Measurements from ENCODE around the gene TTLL13. TPM values are rescaled to one million over a fixed set of nuclear protein-coding genes. Genes with fewer than 3 reads are reported as not detected.

TTLL13 gene
- polyA plus RNA-seq, 1 donor from 2014 or later, result 0.33 TPM

DNA sequence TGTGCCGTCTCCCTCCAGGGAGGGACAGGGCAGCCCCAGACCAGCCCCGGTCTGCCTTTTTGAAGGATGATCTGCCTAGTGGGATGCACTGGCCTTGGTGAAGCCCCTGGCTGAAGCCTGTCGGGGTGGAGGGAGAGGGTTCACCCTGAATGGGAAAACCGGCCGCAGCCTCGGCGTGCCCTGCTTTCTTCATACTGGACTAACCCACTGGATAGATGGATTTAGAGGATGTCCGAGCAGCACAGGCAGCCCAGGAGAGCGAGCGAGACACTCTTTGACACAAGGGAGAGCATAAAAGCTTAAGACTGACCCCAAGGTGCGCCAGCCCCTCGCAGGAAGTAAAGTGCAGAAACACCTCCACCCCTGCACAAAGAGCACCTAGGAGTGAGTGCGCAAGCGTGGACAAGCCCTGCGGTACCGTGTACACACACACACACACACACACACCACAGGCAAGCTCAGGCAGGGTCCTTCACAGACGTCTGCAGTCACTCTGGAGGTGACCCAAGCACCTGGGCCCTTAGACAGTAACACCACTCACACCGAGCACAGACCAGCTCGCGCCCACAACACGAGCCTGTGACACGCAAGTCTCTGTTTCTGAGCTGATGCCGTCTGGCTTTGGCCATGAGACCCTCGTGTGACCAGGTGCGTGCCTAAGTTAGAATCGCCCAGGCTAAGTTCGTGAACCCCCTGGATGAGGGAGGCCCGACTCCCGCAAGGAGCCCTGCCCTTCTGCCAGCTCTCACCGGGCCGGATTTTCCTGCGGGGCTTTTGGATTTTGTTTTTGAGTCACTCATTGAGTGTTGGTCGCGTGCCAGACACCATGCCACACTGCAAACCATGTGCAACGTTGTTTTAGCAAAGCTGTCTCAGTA lies 36.9 kb upstream of the TTLL13 start:
- Histone ChIP-seq H4K20me1 (ENCODE audit: insufficient read depth) (no peaks in the 10 kb centered on the region), H3K4me3 (ENCODE audit: low read length) (no peak overlapping the region), H3K36me3 (ENCODE audit: insufficient read depth, low read length) (no peaks in the 10 kb centered on the region), H3K9me3 (ENCODE audit: low read length) (no peaks in the 10 kb centered on the region), H3K4me2 (ENCODE audit: low read length) (no peak overlapping the region), H3K79me2 (replicated peaks; ENCODE audit: insufficient read depth, low read length) (peaks cover 9% of the 10 kb centered on the region), H2AFZ (ENCODE audit: low read depth, low read length) (no peak overlapping the region), H3K27me3 (ENCODE audit: insufficient read depth, low read depth, low read length) (no peaks in the 10 kb centered on the region), H3K9me2 (ENCODE audit: insufficient read depth, low read length) (no peaks in the 10 kb centered on the region), H3F3A (ENCODE audit: insufficient read depth, low read length, poor library complexity, severe bottlenecking) (no peaks in the 10 kb centered on the region), H3K27ac (ENCODE audit: low read length) (no peak overlapping the region), H3K9ac (ENCODE audit: low read length) (no peak overlapping the region)
- TF ChIP-seq MXI1 (conservative IDR thresholded peaks at IDR 0.05; ENCODE audit: poor library complexity, severe bottlenecking), result no peak
- TF ChIP-seq CTCF (IDR thresholded peaks at IDR 0.05; ENCODE audit: poor library complexity, severe bottlenecking), result no peak
- no peak for TF ChIP-seq TAF1 (IDR thresholded peaks at IDR 0.05; ENCODE audit: low read depth)
- TF ChIP-seq, protein P1, sequence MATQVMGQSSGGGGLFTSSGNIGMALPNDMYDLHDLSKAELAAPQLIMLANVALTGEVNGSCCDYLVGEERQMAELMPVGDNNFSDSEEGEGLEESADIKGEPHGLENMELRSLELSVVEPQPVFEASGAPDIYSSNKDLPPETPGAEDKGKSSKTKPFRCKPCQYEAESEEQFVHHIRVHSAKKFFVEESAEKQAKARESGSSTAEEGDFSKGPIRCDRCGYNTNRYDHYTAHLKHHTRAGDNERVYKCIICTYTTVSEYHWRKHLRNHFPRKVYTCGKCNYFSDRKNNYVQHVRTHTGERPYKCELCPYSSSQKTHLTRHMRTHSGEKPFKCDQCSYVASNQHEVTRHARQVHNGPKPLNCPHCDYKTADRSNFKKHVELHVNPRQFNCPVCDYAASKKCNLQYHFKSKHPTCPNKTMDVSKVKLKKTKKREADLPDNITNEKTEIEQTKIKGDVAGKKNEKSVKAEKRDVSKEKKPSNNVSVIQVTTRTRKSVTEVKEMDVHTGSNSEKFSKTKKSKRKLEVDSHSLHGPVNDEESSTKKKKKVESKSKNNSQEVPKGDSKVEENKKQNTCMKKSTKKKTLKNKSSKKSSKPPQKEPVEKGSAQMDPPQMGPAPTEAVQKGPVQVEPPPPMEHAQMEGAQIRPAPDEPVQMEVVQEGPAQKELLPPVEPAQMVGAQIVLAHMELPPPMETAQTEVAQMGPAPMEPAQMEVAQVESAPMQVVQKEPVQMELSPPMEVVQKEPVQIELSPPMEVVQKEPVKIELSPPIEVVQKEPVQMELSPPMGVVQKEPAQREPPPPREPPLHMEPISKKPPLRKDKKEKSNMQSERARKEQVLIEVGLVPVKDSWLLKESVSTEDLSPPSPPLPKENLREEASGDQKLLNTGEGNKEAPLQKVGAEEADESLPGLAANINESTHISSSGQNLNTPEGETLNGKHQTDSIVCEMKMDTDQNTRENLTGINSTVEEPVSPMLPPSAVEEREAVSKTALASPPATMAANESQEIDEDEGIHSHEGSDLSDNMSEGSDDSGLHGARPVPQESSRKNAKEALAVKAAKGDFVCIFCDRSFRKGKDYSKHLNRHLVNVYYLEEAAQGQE (IDR thresholded peaks at IDR 0.05; ENCODE audit: borderline replicate concordance), result no peak
- no peak for TF ChIP-seq SMC3 (conservative IDR thresholded peaks at IDR 0.05; ENCODE audit: poor library complexity)
- TF ChIP-seq EP300 (conservative IDR thresholded peaks at IDR 0.05; ENCODE audit: poor library complexity, severe bottlenecking), result no peak
- no peak for TF ChIP-seq POLR2AphosphoS5 (IDR thresholded peaks at IDR 0.05)
- TF ChIP-seq EZH2 (IDR thresholded peaks at IDR 0.05; ENCODE audit: borderline replicate concordance, insufficient read depth, low read length, poor library complexity, severe bottlenecking), result no peak

DNA sequence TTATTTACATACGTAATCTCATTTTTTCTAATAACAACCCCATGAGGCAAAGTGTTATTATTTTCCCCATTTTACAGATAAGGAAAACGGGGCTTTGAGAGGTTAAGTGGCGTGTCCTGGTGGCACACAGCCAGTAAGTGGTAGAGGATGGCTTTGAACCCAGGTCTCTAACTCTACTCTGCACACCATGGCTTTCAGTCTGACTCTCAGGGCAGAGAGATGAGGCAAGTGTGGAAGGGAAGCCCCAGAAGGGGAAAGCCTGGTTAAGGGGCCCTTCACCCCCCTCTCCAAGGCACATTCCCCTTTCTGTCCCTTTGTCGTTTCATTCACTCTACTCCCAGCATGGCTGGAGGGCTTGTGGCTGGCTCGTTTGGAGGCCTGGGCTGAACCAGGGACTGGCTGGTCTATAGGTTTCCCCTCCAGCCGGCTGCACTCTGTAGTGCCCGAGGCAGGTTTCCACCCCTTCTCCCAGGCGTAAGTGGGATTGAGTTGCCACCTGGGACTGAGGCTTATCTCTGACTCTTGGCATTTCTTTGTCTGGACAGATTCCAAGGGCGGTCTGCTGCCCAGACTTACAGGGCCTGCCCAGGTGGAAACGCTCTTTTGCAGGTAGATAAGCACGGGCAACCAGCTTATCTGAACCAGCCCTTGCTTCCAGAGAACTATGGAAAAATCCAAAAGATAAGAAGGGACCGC lies 36.1 kb upstream of the TTLL13 start:
- Histone ChIP-seq H3K9me2 (ENCODE audit: insufficient read depth, low read length) (no peaks in the 10 kb centered on the region), H3K79me2 (replicated peaks; ENCODE audit: insufficient read depth, low read length) (peaks cover 7% of the 10 kb centered on the region), H3K4me3 (ENCODE audit: low read length) (no peak overlapping the region), H2AFZ (ENCODE audit: low read depth, low read length) (no peak overlapping the region), H3K27me3 (ENCODE audit: insufficient read depth, low read depth, low read length) (no peaks in the 10 kb centered on the region), H3K9me3 (ENCODE audit: low read length) (no peaks in the 10 kb centered on the region), H3K4me2 (ENCODE audit: low read length) (no peak overlapping the region), H3K36me3 (ENCODE audit: insufficient read depth, low read length) (no peaks in the 10 kb centered on the region), H3K27ac (ENCODE audit: low read length) (no peak overlapping the region), H3F3A (ENCODE audit: insufficient read depth, low read length, poor library complexity, severe bottlenecking) (no peaks in the 10 kb centered on the region), H3K9ac (ENCODE audit: low read length) (no peak overlapping the region), H4K20me1 (ENCODE audit: insufficient read depth) (no peaks in the 10 kb centered on the region)
- TF ChIP-seq RAD21 (conservative IDR thresholded peaks at IDR 0.05) (no peak), CTCF (IDR thresholded peaks at IDR 0.05; ENCODE audit: poor library complexity, severe bottlenecking) (no peak), EZH2 (IDR thresholded peaks at IDR 0.05; ENCODE audit: borderline replicate concordance, insufficient read depth, low read length, poor library complexity, severe bottlenecking) (no peak), EP300 (conservative IDR thresholded peaks at IDR 0.05; ENCODE audit: poor library complexity, severe bottlenecking) (no peak), MXI1 (conservative IDR thresholded peaks at IDR 0.05; ENCODE audit: poor library complexity, severe bottlenecking) (no peak), TAF1 (IDR thresholded peaks at IDR 0.05; ENCODE audit: low read depth) (no peak), POLR2AphosphoS5 (IDR thresholded peaks at IDR 0.05) (no peak), SMC3 (conservative IDR thresholded peaks at IDR 0.05; ENCODE audit: poor library complexity) (no peak)
- TF ChIP-seq, protein P1 (IDR thresholded peaks at IDR 0.05; ENCODE audit: borderline replicate concordance), result no peak
